HepG2 (cell line): Measurements from ENCODE around the gene PEAK3. TPM values are rescaled to one million over a fixed set of nuclear protein-coding genes. Genes with fewer than 3 reads are reported as not detected.

Source experiments
- CCDC6 ChIP-seq: sonication (generic); formaldehyde crosslinking; IDR thresholded peaks from 2 replicates; pipeline ENCODE4 v1.8.1; 2022; ENCODE audit warnings: mild to moderate bottlenecking, missing genetic modification reagents, moderate library complexity
- HNF1A ChIP-seq, 2 experiments: sonication (generic) in 1 of 2; formaldehyde crosslinking in 1 of 2; IDR thresholded peaks; 2 replicates each; pipeline versions ENCODE4 v1.4.0 to v1.6.1; 2016 to 2020; ENCODE audit warnings: borderline replicate concordance in 1 of 2, low read depth in 1 of 2, mild to moderate bottlenecking in 1 of 2, missing genetic modification reagents in 1 of 2
- KDM6A ChIP-seq: IDR thresholded peaks from 2 replicates; pipeline ENCODE4 v1.6.1; 2016; ENCODE audit warnings: low read depth
- RCOR2 ChIP-seq: IDR thresholded peaks from 2 replicates; pipeline ENCODE4 v1.6.1; 2016; ENCODE audit warnings: missing biosample characterization, missing genetic modification reagents
- TFAP4 ChIP-seq: sonication (generic); IDR thresholded peaks from 2 replicates; pipeline ENCODE4 v1.6.1; 2016; ENCODE audit warnings: low read depth, borderline replicate concordance
- ZBTB40 ChIP-seq, 2 experiments: fragments of 450-650 bp in 1 of 2; sonication (generic) in 1 of 2; formaldehyde crosslinking in 1 of 2; IDR thresholded peaks; 2 replicates each; pipeline versions ENCODE4 v1.6.1 to v1.8.0; 2016 to 2022; ENCODE audit warnings: antibody characterized with exemption in 1 of 2, mild to moderate bottlenecking in 1 of 2, missing genetic modification reagents in 1 of 2
- ZNF12 ChIP-seq: sonication (generic); formaldehyde crosslinking; IDR thresholded peaks from 2 replicates; pipeline ENCODE4 v1.5.0; 2020; ENCODE audit warnings: missing genetic modification reagents
- ZNF138 ChIP-seq: sonication (generic); formaldehyde crosslinking; IDR thresholded peaks from 2 replicates; pipeline ENCODE4 v1.5.0; 2020; ENCODE audit warnings: mild to moderate bottlenecking, low read depth, missing genetic modification reagents
- ZNF280B ChIP-seq: sonication (generic); formaldehyde crosslinking; IDR thresholded peaks from 2 replicates; pipeline ENCODE4 v1.5.0; 2020; ENCODE audit warnings: missing genetic modification reagents, mild to moderate bottlenecking, borderline replicate concordance
- ZNF441 ChIP-seq: sonication (generic); formaldehyde crosslinking; IDR thresholded peaks from 2 replicates; pipeline ENCODE4 v1.7.0; 2021; ENCODE audit warnings: missing genetic modification reagents, borderline replicate concordance
- ZNF546 ChIP-seq: sonication (generic); formaldehyde crosslinking; conservative IDR thresholded peaks from 2 replicates; pipeline ENCODE4 v1.8.1; 2023; ENCODE audit warnings: mild to moderate bottlenecking, missing genetic modification reagents
- polyA plus RNA-seq, 8 experiments: library from polyadenylated mRNA; depleted of rRNA in 3 of 8; stranded (reverse) in 7 of 8; unstranded in 1 of 8; fragments of >200 nt; fragmentation: Illumina TruSeq in 4 of 8; extraction: Trizol in 4 of 8; gene quantifications; 2 replicates each; pipeline versions ENCODE4 v1.2.1 to v1.2.3, GENCODE V29; 2011 to 2016; ENCODE audit warnings: low read depth in 4 of 8, missing spikeins in 1 of 8, mixed read lengths in 1 of 8; ENCODE audit not compliant: insufficient read depth in 1 of 8
- total RNA-seq, 5 experiments: library from RNA; depleted of rRNA; stranded (reverse); fragments of >200 nt; fragmentation: Illumina TruSeq; extraction: Trizol; gene quantifications; 2 replicates each; pipeline ENCODE4 v1.2.3, GENCODE V29; 2016; ENCODE audit warnings: low read depth in 1 of 5

Gene PEAK3
- total and polyA plus RNA-seq, 2 of the 13 experiments (the other 11 are each of a cell fraction or from before 2014, with no cell fraction given) = not detected

- TF ChIP-seq HNF1A (IDR thresholded peaks at IDR 0.05; ENCODE audit: low read depth) (no peak), HNF1A (CRISPR knock-in tag; IDR thresholded peaks at IDR 0.05; ENCODE audit: borderline replicate concordance) (no peak), KDM6A (CRISPR knock-in tag) (no peak), TFAP4 (peak; percentile 22; the same call in 1 of the 2 replicates), CCDC6 (CRISPR knock-in tag) (no peak), ZNF546 (CRISPR knock-in tag) (no peak), ZNF280B (CRISPR knock-in tag) (peak; percentile 6; the same call in 1 of the 2 replicates), ZBTB40 (IDR thresholded peaks at IDR 0.05) (no peak), ZBTB40 (CRISPR knock-in tag; IDR thresholded peaks at IDR 0.05) (no peak), RCOR2 (CRISPR knock-in tag) (0 out of 2 replicates have a peak, but pooled peaks have one; percentile 33), ZNF138 (CRISPR knock-in tag) (no peak), ZNF441 (CRISPR knock-in tag) (no peak), ZNF12 (CRISPR knock-in tag) (0 out of 2 replicates have a peak, but pooled peaks have one; percentile 19)
These were observed 33.9 kb upstream of the PEAK3 start (continued) for GRCh38 chr19:2315818-2316353.
